SK-N-SH (cell line): ENCODE measurements around the gene NME5. TPM values are rescaled to one million over a fixed set of nuclear protein-coding genes. Genes with fewer than 3 reads are reported as not detected.
A peak's percentile ranks its signal among the peaks of the same experiment; 100 is the strongest.
"Not testable (repeated sequence)": the region's sequence is repeated elsewhere in the genome, so short reads cannot be mapped to it uniquely, and the experiment has no call there.

Experiments used
- CTCF ChIA-PET: fragments of 300-600, 350-600 bp; formaldehyde crosslinking; extraction: SDS; loops from one replicate; lab custom pipeline; 2021; lab: Yijun Ruan, JAX
- POLR2A ChIA-PET: fragments of 350-600 bp; sonication (Branson Sonifier 250); formaldehyde crosslinking; extraction: SDS; loops from one replicate; lab custom pipeline; 2020; ENCODE audit warnings: antibody characterized with exemption, inconsistent platforms; lab: Yijun Ruan, JAX
- DNase-seq: peaks from one replicate; pipeline ENCODE4 v3.0.0; 2012
- H2AFZ ChIP-seq: fragments of 200-600 bp; sonication (generic); 2 replicates; pipeline ENCODE4 v1.8.1; 2016; ENCODE audit warnings: antibody characterized with exemption, mild to moderate bottlenecking, low read depth
- H3F3A ChIP-seq: fragments of 200-600 bp; sonication (generic); replicated peaks from 2 replicates; pipeline ENCODE3; 2016; ENCODE audit warnings: antibody characterized with exemption, mild to moderate bottlenecking; ENCODE audit not compliant: insufficient read depth
- H3K27ac ChIP-seq, 2 experiments: fragments of 200-500 bp in 1 of 2; fragments of 200-600 bp in 1 of 2; sonication (Bioruptor generic) in 1 of 2; sonication (generic), shearing (Covaris generic) in 1 of 2; 2 replicates each; pipeline versions ENCODE4 v1.5.1 to v1.6.1; 2014 to 2016; ENCODE audit warnings: low read depth in 2 of 2, inconsistent platforms in 1 of 2, low read length in 1 of 2, mild to moderate bottlenecking in 1 of 2, mixed read lengths in 1 of 2
- H3K27me3 ChIP-seq: fragments of 200-600 bp; sonication (generic), shearing (Covaris generic); 2 replicates; pipeline ENCODE4 v1.6.1; 2016; ENCODE audit warnings: mixed run types; ENCODE audit not compliant: insufficient read depth
- H3K36me3 ChIP-seq, 2 experiments: fragments of 200-500 bp in 1 of 2; fragments of 200-600 bp in 1 of 2; sonication (Bioruptor generic) in 1 of 2; sonication (generic) in 1 of 2; replicated peaks in 1 of 2; 2 replicates each; pipeline versions ENCODE3 to v1.5.1; 2014 to 2016; ENCODE audit warnings: low read length in 1 of 2, mild to moderate bottlenecking in 1 of 2; ENCODE audit not compliant: insufficient read depth in 2 of 2, control insufficient read depth in 1 of 2
- H3K4me1 ChIP-seq, 2 experiments: fragments of 200-500 bp in 1 of 2; fragments of 200-600 bp in 1 of 2; sonication (Bioruptor generic) in 1 of 2; sonication (generic), shearing (Covaris generic) in 1 of 2; 2 replicates each; pipeline versions ENCODE4 v1.5.1 to v1.6.1; 2014 to 2016; ENCODE audit warnings: low read depth in 1 of 2, low read length in 1 of 2, mixed run types in 1 of 2; ENCODE audit not compliant: insufficient read depth in 2 of 2, control insufficient read depth in 1 of 2
- H3K4me2 ChIP-seq: fragments of 200-600 bp; sonication (generic), shearing (Covaris generic); 2 replicates; pipeline ENCODE4 v1.6.1; 2017; ENCODE audit warnings: mixed run types
- H3K4me3 ChIP-seq, 2 experiments: fragments of 200-500 bp in 1 of 2; fragments of 200-600 bp in 1 of 2; sonication (Bioruptor generic) in 1 of 2; sonication (generic), shearing (Covaris generic) in 1 of 2; 2 replicates each; pipeline versions ENCODE4 v1.5.1 to v1.8.1; 2014 to 2016; ENCODE audit warnings: low read depth in 2 of 2, inconsistent platforms in 1 of 2, low read length in 1 of 2, mild to moderate bottlenecking in 1 of 2, mixed read lengths in 1 of 2, moderate library complexity in 1 of 2
- H3K79me2 ChIP-seq: fragments of 200-600 bp; sonication (generic); 2 replicates; pipeline ENCODE4 v1.8.1; 2017; ENCODE audit warnings: mild to moderate bottlenecking; ENCODE audit not compliant: insufficient read depth
- H3K9ac ChIP-seq: fragments of 200-600 bp; sonication (generic); 2 replicates; pipeline ENCODE4 v1.6.1; 2017; ENCODE audit warnings: mixed run types
- H3K9me2 ChIP-seq: fragments of 200-600 bp; sonication (generic); 2 replicates; pipeline ENCODE4 v1.6.1; 2017; ENCODE audit warnings: mixed run types
- H3K9me3 ChIP-seq: fragments of 200-600 bp; sonication (generic); 2 replicates; pipeline ENCODE4 v1.6.1; 2017; ENCODE audit warnings: mixed run types, mild to moderate bottlenecking, moderate library complexity
- H4K20me1 ChIP-seq: fragments of 200-600 bp; sonication (generic); 2 replicates; pipeline ENCODE4 v1.6.1; 2017; ENCODE audit warnings: mild to moderate bottlenecking, mixed run types; ENCODE audit not compliant: insufficient read depth
- ELF1 ChIP-seq: IDR thresholded peaks from 2 replicates; pipeline ENCODE4 v1.4.0; 2012
- RAD21 ChIP-seq: IDR thresholded peaks from 2 replicates; pipeline ENCODE4 v1.6.1; 2012; ENCODE audit warnings: mild to moderate bottlenecking, low read length
- SMC3 ChIP-seq: IDR thresholded peaks from 2 replicates; pipeline ENCODE4 v1.6.1; 2012; ENCODE audit warnings: low read depth, low read length, improper control_type of control experiment
- WGBS: methylation state at CpG from one replicate; pipeline ENCODE4 v1.1.6; 2017; ENCODE audit warnings: low lambda C conversion rate; 5-methylcytosine and 5-hydroxymethylcytosine counted together
- polyA plus RNA-seq, 3 experiments: library from polyadenylated mRNA; depleted of rRNA; stranded (reverse); fragments of >200 nt; gene quantifications; 2 replicates each; pipeline ENCODE4 v1.2.3, GENCODE V29; 2012
- TF ChIP-seq, protein P1 (sequence below): fragments of 200-600 bp; sonication (generic); IDR thresholded peaks from 2 replicates; pipeline ENCODE4 v1.6.1; 2017; ENCODE audit warnings: antibody characterized with exemption, mild to moderate bottlenecking, moderate library complexity
- TF ChIP-seq, protein P2 (sequence below): IDR thresholded peaks from 2 replicates; pipeline ENCODE4 v1.6.1; 2012; ENCODE audit warnings: mild to moderate bottlenecking, low read depth, low read length, moderate library complexity

The NME5 gene
- polyA plus RNA-seq, 1 of the 3 experiments (the other 2 are of a cell fraction): 3.7 TPM

- Histone ChIP-seq H3F3A (no peaks in the 10 kb centered on the region), H3K4me1 (no peaks in the 10 kb centered on the region), H3K4me3 (no peak overlapping the region; a peak in 1 of 4 replicates), H4K20me1 (no peaks in the 10 kb centered on the region), H2AFZ (peak overlapping the region; percentile 79), H3K79me2 (no peaks in the 10 kb centered on the region), H3K4me2 (no peak overlapping the region), H3K27me3 (no peaks in the 10 kb centered on the region; the same call in 1 of the 2 replicates), H3K9me2 (no peaks in the 10 kb centered on the region), H3K9ac (no peak overlapping the region), H3K9me3 (no peaks in the 10 kb centered on the region), H3K27ac (no peak overlapping the region), H3K36me3 (no peaks in the 10 kb centered on the region)
- peak; percentile 76 for DNase-seq
- ChIA-PET CTCF (interaction anchor here (0.6 to 5.5 kb wide), 46 partner anchors 9 to 458 kb away, joined by 3 to 91 read pairs (median 5); partner anchors contain the start of genes BRD8, KIF20A and NME5), POLR2A (no interaction called here)
- TF ChIP-seq, protein P1, sequence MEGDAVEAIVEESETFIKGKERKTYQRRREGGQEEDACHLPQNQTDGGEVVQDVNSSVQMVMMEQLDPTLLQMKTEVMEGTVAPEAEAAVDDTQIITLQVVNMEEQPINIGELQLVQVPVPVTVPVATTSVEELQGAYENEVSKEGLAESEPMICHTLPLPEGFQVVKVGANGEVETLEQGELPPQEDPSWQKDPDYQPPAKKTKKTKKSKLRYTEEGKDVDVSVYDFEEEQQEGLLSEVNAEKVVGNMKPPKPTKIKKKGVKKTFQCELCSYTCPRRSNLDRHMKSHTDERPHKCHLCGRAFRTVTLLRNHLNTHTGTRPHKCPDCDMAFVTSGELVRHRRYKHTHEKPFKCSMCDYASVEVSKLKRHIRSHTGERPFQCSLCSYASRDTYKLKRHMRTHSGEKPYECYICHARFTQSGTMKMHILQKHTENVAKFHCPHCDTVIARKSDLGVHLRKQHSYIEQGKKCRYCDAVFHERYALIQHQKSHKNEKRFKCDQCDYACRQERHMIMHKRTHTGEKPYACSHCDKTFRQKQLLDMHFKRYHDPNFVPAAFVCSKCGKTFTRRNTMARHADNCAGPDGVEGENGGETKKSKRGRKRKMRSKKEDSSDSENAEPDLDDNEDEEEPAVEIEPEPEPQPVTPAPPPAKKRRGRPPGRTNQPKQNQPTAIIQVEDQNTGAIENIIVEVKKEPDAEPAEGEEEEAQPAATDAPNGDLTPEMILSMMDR: peak; percentile 90
- peak; percentile 91 for TF ChIP-seq SMC3
- TF ChIP-seq, protein P2, sequence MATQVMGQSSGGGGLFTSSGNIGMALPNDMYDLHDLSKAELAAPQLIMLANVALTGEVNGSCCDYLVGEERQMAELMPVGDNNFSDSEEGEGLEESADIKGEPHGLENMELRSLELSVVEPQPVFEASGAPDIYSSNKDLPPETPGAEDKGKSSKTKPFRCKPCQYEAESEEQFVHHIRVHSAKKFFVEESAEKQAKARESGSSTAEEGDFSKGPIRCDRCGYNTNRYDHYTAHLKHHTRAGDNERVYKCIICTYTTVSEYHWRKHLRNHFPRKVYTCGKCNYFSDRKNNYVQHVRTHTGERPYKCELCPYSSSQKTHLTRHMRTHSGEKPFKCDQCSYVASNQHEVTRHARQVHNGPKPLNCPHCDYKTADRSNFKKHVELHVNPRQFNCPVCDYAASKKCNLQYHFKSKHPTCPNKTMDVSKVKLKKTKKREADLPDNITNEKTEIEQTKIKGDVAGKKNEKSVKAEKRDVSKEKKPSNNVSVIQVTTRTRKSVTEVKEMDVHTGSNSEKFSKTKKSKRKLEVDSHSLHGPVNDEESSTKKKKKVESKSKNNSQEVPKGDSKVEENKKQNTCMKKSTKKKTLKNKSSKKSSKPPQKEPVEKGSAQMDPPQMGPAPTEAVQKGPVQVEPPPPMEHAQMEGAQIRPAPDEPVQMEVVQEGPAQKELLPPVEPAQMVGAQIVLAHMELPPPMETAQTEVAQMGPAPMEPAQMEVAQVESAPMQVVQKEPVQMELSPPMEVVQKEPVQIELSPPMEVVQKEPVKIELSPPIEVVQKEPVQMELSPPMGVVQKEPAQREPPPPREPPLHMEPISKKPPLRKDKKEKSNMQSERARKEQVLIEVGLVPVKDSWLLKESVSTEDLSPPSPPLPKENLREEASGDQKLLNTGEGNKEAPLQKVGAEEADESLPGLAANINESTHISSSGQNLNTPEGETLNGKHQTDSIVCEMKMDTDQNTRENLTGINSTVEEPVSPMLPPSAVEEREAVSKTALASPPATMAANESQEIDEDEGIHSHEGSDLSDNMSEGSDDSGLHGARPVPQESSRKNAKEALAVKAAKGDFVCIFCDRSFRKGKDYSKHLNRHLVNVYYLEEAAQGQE: 0 out of 2 replicates have a peak, but pooled peaks have one; percentile 13
- TF ChIP-seq RAD21: peak; percentile 90
- TF ChIP-seq ELF1: no peak
- TF ChIP-seq, all 33 proteins: peak for 4
- WGBS: 24% methylated on average over 5 of the region's 5 CpGs
Measured at GRCh38 chr5:138077064-138077696, 62.0 kb downstream of the NME5 start.

DNA sequence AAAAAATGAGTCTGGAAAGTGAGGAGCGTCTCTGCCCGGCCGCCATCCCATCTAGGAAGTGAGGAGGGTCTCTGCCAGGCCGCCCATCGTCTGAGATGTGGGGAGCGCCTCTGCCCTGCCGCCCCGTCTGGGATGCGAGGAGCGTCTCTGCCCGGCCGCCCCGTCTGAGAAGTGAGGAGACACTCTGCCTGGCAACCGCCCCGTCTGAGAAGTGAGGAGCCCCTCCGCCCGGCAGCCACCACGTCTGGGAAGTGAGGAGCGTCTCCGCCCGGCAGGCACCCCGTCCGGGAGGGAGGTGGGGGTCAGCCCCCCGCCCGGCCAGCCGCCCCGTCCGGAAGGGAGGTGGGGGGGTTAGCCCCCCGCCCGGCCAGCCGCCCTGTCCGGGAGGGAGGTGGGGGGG lies 69.2 kb downstream of the NME5 start:
- CTCF ChIA-PET: interaction anchor here (1.0 to 10.5 kb wide), 8 partner anchors 7 to 440 kb away, joined by 4 to 84 read pairs (median 19); no protein-coding TSS in a partner anchor
- not testable (repeated sequence) for H3K9ac ChIP-seq, H3K9me2 ChIP-seq

More for the DNA sequence above, 69.2 kb downstream of the NME5 start:
- H3K36me3 ChIP-seq, H3K27ac ChIP-seq, DNase-seq, H3F3A ChIP-seq, H3K27me3 ChIP-seq, H3K9me3 ChIP-seq, H2AFZ ChIP-seq, POLR2A ChIA-PET, H3K4me1 ChIP-seq, H3K4me2 ChIP-seq, H3K79me2 ChIP-seq, H3K4me3 ChIP-seq, H4K20me1 ChIP-seq: not testable (repeated sequence)
- WGBS: no CpG with 5 or more reads among the region's 32 CpGs
